ENCODE measurements around the gene IHH. TPM values are rescaled to one million over a fixed set of nuclear protein-coding genes. Genes with fewer than 3 reads are reported as not detected.

Gene IHH
- total and polyA plus RNA-seq, 3 donors from 2014 or later = 0.19 to 1.1 (median 0.39) TPM

DNA sequence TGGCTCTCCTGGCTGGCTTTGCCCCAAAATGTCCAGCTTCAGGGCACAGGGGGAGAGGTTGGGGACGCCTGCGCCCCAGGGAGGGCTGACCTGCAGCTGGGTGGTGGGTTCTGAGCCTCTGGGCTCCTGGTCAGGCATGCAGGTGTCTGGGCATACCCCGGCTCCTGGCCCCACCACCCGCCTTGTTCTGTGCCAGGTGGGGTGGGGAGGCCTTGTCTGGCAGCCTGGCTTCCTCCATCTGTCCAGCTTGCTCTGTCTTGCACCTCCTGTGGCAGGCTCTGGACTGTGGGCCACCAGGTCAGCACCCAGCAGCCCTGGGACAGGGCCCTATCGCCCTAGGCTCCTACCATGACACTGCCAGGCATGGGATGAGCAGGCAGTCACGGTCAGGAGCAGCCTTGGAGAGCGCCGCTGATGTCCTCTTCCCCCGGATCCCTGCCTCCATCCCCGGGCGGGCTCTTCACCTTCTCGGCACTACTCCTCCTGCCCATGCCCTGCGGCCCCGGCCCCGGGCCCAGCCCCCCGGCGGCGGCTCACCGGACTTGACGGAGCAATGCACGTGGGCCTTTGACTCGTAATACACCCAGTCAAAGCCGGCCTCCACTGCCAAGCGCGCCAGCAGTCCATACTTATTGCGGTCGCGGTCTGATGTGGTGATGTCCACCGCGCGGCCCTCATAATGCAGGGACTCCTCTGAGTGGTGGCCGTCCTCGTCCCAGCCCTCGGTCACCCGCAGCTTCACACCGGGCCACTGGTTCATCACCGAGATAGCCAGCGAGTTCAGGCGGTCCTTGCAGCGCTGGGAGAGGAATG is 3.6 kb downstream of the IHH start:
- DNase-seq = no peak

GRCh38 chr2:219056176-219056895 is 4.4 kb downstream of the IHH start:
- no peak for DNase-seq
- intact Hi-C loops (cut with DNase I; ENCODE audit: low total_unique reads) = loop anchor here (10.0 kb wide), 1 partner anchor 98 kb away; no protein-coding TSS in a partner anchor
- no peaks in the 10 kb centered on the region for H3K9me3 ChIP-seq
- H3K4me1 ChIP-seq = peaks cover 20% of the 10 kb centered on the region
- no peaks in the 10 kb centered on the region for H3K36me3 ChIP-seq (ENCODE audit: low read depth, missing control alignments)
- H3K4me3 ChIP-seq = no peak overlapping the region
- H3K27me3 ChIP-seq = no peaks in the 10 kb centered on the region
- WGBS, 2 donors = 80 to 84% methylated on average over 9 of the region's 9 CpGs
- H3K27ac ChIP-seq = no peak overlapping the region
- no peak for TF ChIP-seq POLR2A (IDR thresholded peaks at IDR 0.05)

More for the DNA sequence above, 3.6 kb downstream of the IHH start:
- H3K36me3 ChIP-seq (ENCODE audit: low read depth, missing control alignments) = no peaks in the 10 kb centered on the region
- H3K27me3 ChIP-seq = no peaks in the 10 kb centered on the region
- WGBS, 2 donors = 11 to 16% methylated on average over 35 to 39 of the region's 40 CpGs
- H3K4me1 ChIP-seq = peaks cover 20% of the 10 kb centered on the region
- H3K4me3 ChIP-seq = peak overlapping the region in 1 of 2 donors; percentile 11
- intact Hi-C loops (cut with DNase I; ENCODE audit: low total_unique reads) = loop anchor here (10.0 kb wide), 1 partner anchor 98 kb away; no protein-coding TSS in a partner anchor
- no peak for TF ChIP-seq POLR2A (IDR thresholded peaks at IDR 0.05)
- TF ChIP-seq CTCF (IDR thresholded peaks at IDR 0.05) = no peak
- H3K27ac ChIP-seq = no peak overlapping the region
- H3K9me3 ChIP-seq = no peaks in the 10 kb centered on the region

DNA sequence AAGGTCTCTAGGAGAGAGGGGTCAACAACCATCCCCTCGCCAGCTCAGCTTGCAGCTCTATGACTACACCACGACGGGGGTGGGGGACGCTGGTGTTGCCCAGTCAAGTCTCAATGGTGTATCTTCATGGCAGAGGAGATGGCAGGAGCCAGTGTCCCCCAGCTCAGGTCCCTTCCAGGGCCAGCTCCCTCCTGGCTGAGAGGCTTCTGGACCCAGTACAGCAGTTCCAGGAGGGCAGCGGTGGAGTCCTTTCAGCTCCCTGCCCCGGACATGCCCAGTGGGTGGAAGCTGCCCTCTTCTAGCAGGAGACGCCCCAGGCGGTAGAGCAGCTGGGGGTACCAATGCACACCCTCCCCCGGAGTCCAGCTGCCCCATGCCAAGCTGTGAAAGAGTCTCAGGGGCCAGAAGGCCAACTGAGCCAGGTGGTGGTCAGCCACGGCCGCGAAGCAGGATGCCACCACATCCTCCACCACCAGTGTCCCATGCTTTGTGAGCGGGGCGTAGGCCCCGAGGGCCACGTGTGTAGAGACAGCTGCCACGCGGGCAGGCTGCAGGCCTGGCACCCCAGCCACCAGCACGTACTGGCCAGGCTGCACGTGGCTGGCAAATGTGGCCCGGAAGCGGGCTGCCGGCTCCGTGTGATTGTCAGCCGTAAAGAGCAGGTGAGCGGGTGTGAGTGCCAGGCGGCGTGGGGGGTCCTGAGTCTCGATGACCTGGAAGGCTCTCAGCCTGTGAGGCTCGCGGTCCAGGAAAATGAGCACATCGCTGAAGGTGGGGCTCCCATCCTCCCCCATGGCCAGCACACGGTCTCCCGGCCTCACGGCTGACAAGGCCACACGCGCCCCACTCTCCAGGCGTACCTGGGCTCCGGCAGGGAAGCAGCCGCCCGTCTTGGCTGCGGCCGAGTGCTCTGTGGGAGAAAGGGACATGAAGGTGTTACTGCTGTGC is 5.5 kb downstream of the IHH start:
- no peak for TF ChIP-seq POLR2A (IDR thresholded peaks at IDR 0.05)
- TF ChIP-seq CTCF (IDR thresholded peaks at IDR 0.05) = no peak
- Histone ChIP-seq H3K9me3 (no peaks in the 10 kb centered on the region), H3K27ac (no peak overlapping the region), H3K36me3 (ENCODE audit: low read depth, missing control alignments) (no peaks in the 10 kb centered on the region), H3K4me3 (no peak overlapping the region), H3K4me1 (peaks cover 20% of the 10 kb centered on the region), H3K27me3 (no peaks in the 10 kb centered on the region)
- 86 to 87% methylated on average over 41 to 43 of the region's 43 CpGs for WGBS, 2 donors
- intact Hi-C loops (cut with DNase I; ENCODE audit: low total_unique reads) = loop anchor here (10.0 kb wide), 1 partner anchor 100 kb away; no protein-coding TSS in a partner anchor
- no peak for DNase-seq

DNA sequence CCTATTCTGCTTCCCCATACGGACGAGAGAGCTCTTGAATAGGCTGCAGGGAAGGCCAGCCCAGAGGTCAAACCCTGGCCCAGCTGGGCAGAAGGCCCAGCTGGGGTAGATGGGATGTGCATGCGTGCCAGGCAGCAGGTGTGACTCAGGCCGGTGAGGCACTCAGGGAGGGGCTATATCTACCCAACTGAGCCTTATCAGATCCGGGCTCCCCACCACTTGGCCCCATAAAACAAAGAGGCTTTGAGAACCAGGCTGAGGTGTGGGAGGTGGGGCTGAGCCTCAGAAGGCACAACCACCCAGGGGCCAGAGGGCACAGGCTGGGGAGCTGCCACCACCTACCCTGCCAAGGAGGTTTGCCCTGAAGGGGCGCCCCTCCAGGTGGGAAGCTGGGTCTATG is 11.4 kb downstream of the IHH start:
- DNase-seq = no peak
- intact Hi-C loops (cut with DNase I; ENCODE audit: low total_unique reads) = no loop called here
- Histone ChIP-seq H3K27me3 (no peaks in the 10 kb centered on the region), H3K9me3 (no peaks in the 10 kb centered on the region), H3K27ac (no peak overlapping the region), H3K4me1 (no peaks in the 10 kb centered on the region), H3K36me3 (ENCODE audit: low read depth, missing control alignments) (no peaks in the 10 kb centered on the region), H3K4me3 (no peak overlapping the region)
- TF ChIP-seq CTCF (IDR thresholded peaks at IDR 0.05) (no peak), POLR2A (IDR thresholded peaks at IDR 0.05) (no peak)
- 72 to 87% methylated on average over 3 to 6 of the region's 6 CpGs for WGBS, 2 donors
